ENCODE measurements around the gene SNRPB.
"Not testable (repeated sequence)": the region's sequence is repeated elsewhere in the genome, so short reads cannot be mapped to it uniquely, and the experiment has no call there.

SNRPB gene

DNA sequence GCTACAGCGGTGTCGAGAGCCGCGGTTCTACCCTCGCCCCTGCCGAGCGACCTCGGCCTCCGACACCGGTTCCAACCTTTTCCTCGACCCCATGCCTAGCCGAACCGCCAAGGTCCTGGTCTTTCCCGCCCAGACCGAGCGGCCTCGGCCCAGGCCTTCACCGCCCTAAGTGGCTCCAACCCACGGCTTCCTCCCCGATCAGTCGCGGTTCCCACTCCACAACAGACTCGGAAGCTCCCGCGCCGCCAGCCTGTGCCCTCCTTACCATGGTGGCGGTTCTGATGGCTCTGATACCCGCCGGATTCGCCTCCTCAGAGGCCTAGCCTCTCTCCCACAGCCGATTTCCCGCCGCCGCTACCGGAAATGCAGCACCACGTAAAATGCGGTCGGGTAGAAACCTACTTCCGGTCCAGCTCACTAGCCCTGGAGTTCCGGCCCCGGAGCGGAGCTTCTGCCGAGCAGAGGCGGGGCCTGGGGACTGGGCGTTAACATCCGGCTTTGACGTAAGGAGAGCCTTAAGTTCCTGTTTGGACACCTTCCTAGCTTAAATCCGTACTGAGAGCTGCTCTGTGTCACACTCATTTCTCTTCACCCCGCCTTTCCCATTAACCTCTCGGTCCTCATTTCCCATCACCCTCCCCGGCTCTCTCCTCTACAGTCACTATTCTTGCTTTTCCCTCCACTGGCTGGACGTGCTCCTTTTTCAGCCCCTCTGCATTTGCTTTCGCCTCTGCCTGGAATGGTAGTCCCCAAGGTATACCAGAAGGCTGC lies at the start of gene SNRPB:
SNRPB (minus strand) TSS at position 367 of the 771 bp plus-strand sequence; CDS start at position 268, 99 bp downstream.
- DNase-seq: peak; percentile 99

DNA sequence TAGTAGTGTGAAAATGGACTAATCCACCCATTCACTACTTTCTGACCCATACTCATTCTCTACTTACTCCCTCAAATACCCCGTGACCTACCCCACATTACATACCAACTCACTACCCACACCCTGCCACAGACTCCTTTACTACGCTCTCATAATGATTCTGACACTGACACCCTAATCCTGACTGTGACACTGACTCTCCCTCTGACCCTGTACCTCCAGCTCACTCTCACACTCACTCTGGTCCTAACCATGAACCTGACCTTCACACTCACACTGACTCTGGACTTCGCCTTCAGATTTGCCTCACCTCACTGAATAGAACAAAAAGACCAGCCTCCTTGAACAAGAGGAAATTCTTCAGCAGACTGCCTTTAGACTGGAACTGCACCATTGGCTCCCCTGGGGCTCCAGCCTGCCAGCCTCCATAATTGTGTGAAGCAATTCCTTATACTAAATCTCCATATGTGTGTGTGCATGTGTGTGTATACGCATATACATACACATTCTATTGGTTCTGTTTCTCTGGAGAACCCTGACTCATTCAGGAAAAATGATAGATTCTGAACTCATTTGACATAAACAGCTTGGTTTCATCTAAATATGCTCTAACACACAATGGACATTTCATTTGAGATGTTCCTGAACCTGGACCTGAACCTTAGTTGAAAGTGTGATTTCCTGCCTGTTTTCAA lies 48.7 kb upstream of the SNRPB start:
- no peak for DNase-seq

DNA sequence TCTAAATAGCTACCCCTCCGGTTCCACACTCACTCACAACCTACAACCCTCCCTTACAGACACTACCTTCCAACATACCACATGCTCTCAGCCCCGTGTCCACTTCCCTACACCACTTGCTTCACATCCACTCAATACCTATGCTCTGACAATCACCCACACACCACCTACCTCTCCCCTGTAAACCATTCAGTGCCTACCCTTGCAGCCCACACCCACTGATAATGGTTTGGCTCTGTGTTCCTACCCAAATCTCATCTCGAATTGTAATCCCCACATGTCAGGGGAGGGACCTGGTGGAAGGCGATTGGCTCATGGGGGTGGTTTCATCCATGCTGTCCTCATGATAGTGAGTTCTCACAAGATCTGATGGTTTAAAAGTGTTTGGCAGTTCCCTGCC lies 48.0 kb upstream of the SNRPB start:
- no peak for DNase-seq

DNA sequence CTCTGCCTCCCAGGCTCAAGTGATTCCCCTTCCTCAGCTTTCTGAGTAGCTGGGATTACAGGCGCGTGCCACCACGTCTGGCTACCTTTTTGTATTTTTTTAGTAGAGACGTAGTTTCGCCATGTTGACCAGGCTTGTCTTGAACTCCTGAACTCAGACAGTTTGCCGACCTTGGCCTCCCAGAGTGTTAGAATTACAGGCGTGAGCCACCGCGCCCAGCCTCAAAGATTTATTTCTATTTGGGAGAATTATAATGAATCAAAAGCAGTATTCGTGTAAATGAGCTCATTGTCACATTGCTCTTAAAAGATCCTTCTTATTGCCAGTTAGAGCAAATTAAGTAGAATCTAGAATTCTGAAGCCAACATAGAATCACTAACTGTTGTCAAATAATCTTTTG lies 47.5 kb upstream of the SNRPB start:
- DNase-seq: no peak

DNA sequence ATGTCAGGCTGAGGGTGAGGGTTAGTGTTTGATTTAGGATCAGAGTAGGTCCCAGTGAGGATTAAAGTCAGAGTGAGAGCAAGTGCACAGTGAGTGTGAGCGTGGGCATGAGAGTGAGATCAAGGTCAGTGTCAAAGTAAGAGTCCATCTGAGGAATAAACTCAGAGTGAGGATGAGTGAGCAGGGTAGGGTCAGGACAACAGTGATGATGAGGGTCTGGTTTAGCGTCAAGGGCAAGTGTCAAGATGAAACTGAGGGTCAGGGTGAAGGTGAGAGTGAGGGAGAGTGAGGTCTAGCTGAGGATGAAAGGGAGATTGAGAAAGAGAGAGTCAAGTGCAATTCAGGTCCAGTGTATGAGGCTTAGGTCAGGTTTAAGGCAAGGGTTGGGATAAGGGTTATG lies 45.8 kb upstream of the SNRPB start:
- no peak for DNase-seq

DNA sequence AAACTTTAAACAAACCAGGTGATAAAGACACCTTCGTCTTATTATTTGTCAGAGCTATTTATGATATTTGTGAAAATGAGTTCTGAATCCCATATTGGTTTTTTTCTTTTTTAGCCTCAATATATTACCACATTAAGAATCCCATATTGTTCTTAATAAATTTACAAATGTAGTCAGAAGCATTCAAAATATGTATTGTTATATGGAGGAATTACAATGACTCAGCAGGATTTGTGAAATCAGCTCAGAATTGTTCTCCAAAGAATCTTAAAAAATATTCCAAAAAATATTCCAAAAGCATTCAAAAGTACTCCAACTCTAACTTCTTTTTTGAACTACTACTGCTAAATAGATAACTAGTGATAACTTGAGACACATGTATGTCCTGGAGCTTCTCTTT lies 44.6 kb upstream of the SNRPB start:
- no peak for DNase-seq

DNA sequence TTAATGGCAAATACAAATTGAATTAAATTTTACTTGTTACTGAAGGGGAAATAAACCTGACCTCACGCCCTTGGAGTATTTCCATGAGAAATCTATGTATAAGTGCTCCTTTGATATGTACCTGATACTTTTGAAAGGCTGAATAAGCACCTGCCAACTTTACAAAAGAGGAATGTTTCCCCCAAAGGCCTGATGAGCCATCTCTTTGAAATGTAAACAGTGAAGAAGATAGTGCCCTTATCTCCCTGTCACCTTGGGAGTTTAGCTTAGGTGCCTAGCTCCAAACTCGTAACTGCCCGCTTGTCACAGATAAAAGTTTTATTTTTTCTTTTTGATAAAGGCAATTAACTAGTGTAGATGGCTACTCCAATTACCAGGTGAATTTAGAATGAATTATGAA lies 39.2 kb upstream of the SNRPB start:
- DNase-seq: no peak

DNA sequence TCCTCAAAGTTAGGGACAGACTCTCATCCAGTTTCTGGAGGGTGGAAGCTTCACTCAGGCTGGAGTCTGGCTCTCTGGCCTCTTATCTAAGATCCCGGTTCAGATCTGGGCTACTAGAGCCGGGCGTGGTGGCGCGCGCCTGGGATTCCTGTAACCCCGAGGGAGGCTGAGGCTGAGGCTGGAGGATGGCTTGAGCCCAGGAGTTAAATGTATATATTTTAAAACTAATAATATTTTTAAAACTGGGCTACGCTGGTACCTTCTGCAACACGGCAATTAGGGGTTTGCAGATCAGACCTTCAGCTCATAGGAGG lies 38.8 kb upstream of the SNRPB start:
- DNase-seq: no peak

DNA sequence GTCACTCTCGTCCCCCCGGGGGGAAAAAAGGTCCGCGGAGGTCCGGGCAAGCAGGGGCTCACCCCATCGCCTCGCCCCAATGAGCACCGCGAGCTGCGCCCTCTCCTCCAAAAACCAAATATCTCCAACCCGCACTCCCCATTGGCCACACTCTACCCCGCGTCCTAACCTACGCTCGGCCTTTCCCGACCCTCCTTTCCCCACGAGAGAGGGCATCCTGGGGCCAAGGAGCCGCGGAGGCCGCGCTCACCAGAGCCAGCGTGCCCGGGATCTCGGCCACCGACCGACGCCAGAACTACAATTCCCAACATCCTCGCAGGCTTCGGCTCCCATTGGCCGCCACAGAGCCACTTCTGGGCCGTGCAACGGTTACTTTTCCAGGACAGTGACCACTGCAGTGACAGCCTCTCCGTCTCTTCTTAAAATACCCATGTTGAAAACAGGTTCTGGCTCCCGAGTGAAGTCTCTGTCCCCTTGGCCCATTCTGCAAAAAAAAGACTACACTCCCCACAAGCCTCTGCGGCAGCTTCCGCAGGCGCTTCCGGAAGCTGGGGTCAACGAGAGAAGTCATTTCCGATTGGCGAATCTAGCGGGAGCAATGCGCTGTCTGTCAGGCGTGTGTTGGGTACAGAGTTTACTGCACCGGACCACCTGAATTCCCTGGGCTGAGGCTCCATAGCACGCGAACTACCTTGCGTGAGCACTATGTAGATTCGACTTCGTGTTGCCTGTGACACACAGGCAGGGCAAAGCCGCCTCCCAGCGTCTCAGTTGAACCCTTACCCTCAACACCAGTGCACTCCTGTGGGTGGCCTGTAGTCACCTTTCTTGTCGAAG lies 38.3 kb upstream of the SNRPB start, which contains the start of gene ZNF343:
ZNF343 (minus strand) TSS at position 285 of the 837 bp plus-strand sequence. CDS start 15,020 bp downstream, outside the sequence.
- peak; percentile 83 to 89 for DNase-seq

DNA sequence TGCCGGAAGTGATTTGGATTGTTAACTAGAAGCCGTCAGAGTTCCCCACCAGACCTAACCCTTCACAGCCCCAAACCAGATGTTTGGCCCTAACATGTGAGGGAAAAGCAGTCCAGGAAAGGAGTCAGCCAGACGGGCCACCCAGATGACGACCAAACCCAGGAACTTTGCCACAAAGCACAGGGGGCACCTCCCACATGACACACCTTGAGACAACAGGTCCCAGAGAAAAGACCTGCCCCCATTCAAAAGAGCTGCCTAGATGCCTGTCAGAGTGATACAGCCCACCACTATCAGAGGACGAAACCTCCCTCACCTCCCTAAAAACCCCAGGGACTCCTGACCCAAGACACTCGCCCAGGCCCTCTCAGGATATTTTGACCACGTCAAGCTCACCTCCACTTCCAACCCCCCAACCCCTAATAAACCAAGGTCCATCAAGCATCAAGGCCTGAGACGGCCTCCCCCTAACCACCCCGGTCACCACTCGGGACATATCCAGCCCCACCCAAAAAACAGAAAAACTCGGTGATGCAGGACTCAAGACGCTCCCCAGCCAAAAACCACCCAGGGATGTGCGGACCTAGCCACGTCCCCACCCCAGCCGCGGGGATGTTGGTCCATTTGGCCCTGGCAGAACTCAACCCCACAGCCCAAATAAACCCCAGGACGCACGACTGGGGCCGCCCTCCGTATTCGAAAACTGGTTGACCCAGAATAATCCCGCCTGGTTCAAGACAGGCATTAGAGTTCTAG lies 37.5 kb upstream of the SNRPB start:
- peak; percentile 14 to 34 for DNase-seq

DNA sequence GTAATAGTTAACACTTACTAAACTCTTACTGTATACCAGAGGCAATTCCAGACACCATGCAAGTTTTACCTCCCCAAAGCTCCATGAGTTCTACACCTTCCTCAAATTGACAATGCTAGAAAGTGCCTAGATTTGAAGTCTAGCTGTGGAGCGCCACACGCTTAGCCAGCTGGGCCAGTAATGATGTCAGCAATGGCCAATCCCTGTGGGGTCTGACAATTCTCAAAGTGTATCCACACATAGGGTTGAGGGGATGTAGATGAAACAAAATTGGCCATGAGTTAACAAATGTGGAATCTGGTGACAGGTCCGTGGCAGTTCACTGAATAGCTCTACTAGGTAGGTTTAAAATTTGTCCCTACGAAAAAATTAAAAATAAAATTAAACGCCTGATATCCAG lies 36.9 kb upstream of the SNRPB start:
- DNase-seq: no peak

DNA sequence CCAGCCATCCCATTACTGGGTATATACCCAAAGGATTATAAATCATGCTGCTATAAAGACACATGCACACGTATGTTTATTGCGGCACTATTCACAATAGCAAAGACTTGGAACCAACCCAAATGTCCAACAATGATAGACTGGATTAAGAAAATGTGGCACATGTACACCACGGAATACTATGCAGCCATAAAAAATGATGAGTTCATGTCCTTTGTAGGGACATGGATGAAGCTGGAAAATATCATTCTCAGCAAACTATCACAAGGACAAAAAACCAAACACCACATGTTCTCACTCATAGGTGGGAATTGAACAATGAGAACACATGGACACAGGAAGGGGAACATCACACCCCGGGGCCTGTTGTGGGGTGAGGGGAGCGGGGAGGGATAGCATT lies 35.8 kb upstream of the SNRPB start:
- not testable (repeated sequence) for DNase-seq

DNA sequence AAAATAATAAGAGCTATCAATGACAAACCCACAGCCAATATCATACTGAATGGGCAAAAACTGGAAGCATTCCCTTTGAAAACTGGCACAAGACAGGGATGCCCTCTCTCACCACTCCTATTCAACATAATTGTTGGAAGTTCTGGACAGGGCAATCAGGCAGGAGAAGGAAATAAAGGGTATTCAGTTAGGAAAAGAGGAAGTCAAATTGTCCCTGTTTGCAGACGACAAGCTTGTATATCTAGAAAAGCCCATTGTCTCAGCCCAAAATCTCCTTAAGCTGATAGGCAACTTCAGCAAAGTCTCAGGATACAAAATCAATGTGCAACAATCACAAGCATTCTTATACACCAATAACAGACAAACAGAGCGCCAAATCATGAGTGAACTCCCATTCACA lies 34.2 kb upstream of the SNRPB start:
- DNase-seq: not testable (repeated sequence)

DNA sequence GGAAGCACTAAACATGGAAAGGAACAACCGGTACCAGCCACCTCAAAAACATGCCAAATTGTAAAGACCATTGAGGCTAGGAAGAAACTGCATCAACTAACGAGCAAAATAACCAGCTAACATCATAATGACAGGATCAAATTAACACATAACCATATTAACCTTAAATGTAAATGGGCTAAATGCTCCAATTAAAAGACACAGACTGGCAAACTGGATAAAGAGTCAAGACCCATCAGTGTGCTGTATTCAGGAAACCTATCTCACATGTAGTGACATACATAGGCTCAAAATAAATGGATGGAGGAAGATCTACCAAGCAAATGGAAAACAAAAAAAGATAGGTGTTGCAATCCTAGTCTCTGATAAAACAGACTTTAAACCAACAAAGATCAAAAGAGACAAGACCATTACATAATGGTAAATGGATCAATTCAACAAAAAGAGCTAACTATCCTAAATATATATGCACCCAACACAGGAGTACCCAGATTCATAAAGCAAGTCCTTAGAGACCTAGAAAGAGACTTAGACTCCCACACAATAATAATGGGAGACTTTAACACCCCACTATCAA lies 32.3 kb upstream of the SNRPB start:
- DNase-seq: not testable (repeated sequence)

DNA sequence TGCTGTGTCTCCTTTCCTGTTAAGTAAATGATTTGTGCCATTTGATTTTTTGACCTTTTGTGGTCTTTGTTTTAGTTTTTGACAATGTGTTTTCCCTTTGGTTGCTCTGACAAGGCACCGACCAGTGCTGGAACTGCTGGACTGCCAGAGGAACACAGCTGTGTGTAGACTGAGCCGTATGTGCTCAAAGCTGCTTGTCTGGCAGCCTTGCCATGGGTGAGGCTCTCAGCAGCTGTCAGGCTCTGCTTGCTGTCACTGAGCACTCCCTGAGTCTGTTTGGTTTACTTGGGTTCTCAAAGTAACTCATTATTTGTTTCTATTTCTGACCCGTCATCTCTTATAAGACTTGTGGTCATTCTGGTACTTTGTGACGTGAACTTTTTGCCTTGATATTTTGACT lies 15.1 kb upstream of the SNRPB start:
- no peak for DNase-seq

DNA sequence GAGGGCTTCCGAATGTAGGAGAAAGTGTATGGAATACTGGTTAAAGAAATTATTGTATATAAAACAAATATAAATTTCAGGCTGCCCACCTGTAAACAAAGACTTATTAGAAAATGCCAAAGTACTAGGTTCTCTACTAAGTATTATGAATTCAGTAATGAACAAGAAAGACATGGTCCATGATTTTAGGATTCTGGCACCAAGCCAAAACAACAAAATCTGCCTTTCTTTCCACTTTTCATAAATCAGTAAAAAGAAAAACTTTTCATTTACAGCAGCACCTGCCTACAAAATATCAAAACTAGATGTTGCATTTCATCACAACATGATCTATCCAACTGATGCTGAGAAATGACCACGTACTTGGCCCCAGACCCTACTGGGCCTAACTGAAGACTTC lies 14.5 kb upstream of the SNRPB start:
- no peak for DNase-seq

DNA sequence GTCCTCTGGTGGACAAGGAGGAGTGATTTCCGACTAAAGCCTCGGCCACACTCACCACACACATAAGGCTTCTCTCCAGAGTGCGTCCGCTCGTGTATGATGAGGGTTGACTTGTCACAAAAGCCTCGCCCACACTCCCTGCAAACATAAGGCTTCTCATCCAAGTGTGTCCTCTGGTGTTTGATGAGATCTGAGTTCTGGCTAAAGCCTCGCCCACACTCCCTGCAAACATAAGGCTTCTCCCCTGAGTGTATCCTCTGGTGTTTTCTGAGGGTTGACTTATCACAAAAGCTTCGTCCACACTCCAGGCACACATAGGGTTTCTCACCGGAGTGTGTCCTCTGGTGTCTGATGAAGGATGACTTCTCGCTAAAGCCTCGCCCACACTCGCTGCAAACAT lies 12.9 kb upstream of the SNRPB start:
- no peak for DNase-seq

DNA sequence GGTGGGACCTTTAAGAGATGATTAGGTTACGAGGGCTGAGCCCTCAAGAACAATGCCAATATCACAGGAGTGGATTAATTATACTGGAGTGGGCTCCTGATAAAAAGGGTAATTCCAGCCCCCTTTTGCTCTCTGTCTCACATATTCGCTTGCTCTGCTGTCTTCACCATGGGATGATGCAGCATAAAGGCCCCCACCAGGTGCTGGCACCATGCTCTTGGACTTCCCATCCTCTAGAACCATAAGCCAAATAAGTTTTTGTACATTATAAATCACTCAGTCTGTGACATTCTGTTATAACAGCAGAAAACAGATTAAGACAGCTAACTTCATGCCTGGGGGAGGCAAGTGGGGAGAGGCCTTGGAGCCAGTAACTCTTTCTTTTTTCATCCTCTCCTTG lies 9.8 kb upstream of the SNRPB start:
- no peak for DNase-seq

DNA sequence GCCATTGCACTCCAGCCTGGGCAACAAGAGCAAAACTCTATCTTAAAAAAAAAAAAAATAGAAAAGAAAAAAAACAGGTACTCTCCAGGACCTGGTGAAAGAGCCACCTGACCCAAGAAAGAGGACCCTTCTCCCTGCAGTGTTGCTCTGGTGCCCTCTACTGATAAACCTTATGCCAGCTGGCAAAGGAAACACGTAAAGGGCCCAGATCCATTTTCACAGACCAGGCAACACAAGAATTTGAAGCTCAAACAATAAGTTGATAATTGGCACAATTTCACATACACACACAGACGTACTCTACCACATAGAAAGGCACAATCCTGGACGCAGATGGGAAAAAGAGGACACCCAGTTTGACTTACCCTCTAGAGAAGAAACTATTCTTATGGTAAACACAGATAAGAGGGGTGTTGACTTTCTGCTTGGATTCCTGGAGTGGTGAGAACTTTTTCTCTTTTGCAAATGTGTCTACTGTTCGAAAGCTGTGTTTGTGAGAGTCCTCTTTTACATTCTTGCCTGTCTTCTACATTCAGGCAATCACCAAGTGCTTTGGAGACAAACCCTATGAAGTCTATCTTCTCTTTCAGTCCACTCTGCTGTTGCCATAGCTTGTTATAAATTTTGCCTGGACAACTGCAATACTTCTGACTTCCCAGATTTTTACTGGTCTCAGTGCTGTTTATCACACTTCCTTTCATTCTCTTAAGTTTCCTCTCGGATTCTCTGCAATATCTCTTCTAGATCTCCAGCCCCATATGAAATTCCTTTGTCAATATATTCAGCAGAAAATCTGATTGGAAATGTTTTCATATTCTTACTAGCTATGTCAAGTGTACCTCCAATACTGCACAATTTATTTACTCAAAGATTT lies 6.4 kb upstream of the SNRPB start:
- DNase-seq: peak in 1 of 2 experiments; percentile 34

DNA sequence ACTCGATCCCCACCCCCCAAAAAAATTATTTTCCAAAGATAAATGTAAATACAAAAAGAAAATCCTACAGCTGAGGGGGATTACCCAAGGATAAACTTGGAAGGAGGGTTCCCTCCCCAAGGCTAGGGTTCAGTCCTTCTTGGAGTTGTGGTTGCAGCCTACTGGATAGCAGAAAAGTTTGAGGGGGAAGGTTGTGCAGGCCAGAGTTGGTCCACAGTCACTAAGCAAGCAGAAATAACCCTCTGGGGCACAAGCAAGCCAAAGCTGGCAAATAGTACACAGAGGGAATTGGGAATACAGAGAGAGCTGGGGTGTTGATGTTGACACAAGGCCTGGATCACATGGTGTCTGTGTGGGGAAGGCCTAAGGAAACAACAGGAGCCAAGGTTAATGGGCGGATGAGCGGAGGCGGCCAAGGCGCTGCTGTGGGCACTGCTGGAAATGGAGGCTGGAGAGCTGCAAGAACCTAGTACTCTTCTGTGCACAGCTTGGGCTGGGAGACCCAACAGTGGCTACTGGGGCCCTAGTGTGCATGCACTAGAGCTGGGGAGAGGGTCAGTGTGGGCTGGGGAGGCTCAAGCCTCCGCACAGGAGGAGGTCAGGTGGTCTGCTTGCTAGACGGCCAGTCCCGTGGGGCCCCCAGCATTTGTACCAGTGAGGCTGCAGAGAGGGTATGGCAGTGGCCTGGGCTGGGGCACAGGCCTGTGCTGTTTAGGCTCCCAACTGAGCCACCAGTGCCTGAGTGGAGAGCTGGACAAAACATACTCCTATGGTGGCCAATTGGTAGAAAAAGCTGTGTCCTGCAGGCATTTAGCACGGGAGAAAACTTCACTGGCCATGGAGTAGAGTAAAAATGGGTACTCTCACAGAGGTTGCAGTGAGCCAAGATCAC lies 5.5 kb upstream of the SNRPB start:
- DNase-seq: no peak

Data from Kasumi-1 (cell line).